ENCODE measurements around the gene ERCC8.
"Not testable (repeated sequence)": the region's sequence is repeated elsewhere in the genome, so short reads cannot be mapped to it uniquely, and the experiment has no call there.

The ERCC8 gene

DNA sequence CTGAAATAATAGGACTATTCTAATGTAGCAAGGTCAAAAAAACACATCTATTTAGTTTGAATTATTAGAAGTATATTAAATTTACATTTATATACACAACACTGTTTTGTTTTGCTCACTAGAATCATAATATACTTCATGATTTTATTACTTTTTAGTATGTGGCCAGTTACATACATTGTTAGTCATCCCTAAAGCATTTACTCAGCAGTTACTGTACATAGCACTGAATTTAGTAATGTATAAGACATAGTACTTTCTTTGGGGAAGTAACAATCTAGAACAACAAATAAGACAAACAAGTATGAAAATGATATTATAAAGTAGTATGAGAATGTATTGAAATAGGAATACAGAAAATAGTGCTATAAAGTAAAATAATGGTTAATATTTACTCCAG, 28.2 kb downstream of the ERCC8 start:
- DNase-seq (ENCODE audit: low read depth, low spot score): no peak

DNA sequence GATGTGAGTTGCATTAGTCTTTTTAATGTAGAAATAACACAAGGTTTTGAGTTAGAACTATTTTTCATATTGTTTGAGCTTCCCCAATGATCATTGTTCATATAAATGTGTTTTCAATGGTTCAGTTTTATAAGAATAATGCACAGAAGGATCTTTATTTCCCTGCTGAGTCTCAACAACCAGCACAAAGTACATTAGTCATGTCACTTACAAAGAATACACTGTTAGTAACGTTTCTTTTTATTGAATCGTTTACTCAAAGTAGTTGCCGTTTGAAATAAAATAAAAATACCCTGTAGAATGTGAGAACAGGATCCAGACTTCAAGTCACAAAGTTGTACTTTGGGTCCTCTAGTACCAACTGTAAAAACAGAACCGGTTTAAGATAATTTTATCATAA, 41.5 kb downstream of the ERCC8 start:
- no peak for DNase-seq (ENCODE audit: low read depth, low spot score)

DNA sequence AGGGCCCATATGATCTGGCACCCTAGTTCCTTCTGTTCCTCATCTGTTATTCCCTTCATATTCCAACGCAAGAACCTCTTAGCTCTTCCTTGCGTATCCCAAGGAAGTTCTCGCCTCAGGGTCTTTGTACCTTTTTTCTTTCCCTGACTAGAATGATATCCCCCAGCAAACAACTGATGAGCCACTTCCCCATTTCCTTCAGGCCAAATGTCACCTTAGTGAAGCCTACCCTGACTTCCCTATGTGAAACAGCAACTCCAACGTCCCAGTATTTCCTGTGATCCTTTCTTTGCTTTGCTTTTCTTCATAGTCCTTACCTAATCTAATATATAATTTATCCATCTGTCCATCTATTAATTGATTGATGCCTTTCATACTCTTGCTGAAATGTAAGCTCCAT, 47.9 kb downstream of the ERCC8 start:
- DNase-seq (ENCODE audit: low read depth, low spot score): no peak

DNA sequence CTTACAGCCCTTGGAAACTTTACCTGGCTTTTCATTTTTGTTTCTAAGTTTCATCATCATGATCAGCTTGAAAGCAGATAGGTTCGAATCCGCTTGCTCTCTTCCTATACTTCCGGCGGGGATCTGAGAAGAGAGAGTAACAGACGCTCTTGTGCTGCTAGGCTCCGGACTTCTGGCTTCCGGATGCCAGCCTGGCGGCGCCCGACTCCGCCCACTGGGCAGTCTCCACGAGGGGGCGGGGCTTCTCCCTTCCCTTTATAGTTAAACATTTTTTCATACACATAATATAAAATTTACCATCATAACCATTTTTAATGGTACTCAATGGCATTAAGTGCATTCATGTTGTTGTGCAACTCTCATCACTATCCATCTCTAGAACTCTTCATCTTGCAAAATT, 51.3 kb downstream of the ERCC8 start:
- DNase-seq (ENCODE audit: low read depth, low spot score): no peak

DNA sequence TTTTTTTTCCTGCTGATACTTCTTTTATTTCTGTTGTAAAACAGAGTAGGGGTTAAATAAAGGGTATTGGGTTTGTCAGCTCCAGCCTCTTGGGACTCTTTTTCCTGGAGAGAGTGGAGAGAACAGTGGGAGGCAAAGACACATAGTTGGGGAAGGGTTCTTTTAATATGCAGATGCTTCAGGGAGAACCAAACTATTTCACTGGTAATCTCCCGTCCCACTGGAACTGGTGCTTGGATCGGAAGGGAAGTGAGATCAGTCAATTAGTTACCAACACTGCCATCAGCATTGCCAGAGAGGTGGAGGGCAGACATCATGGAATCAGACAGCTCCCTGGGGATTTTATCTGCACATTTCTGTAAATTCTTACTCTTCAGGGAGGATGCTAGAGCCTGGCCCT, 53.2 kb downstream of the ERCC8 start:
- DNase-seq (ENCODE audit: low read depth, low spot score): peak; percentile 9

DNA sequence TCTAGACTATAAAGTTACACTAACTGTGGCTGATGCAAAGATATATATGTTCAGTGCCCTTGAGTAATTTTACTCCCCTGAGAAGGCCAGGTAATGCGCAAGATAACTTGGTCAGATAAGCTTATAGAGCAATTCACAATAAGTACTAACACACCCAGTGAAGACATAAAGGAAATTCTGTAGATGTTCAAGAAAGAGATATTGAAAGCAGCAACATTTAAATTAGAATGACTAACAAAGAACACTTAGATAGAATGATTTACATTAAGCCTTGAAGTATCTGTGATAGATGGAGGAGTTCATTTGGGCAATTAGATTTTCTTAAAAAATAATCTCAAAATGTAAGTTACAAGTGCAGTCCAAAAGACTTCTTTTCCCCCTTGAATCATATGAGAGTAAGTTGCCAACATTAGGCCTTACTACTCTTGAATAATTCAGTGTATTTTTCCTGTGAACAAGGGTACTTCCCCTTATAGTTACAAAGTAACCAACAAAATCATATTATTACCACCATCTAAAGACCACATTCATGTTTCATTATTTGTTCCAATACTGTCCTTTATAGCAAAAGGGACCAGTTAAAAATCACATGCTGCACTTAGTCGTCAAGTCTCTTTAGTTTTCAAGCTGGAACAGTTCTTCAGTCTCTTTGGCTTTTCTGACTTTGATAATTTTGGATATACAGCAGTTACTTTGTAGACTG, 56.4 kb downstream of the ERCC8 start:
- DNase-seq (ENCODE audit: low read depth, low spot score): no peak

DNA sequence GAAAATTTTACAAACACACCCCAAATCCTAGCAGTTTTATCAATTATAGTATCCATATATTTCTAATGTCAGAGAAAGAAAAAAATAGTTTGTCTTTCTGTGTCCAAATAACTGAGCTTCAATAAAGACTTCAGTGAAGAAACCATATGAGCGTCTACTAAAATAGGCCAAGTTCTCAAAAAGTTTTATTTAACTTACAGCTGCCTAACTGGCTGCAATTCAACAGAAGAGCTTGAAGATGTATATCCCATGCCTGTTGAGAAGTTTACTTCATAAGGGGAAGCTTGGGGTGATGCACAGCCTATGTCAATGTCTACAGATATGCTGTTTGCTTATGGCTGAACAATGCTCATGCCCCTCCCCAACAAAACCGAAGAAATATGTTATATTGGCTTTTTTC, 57.1 kb downstream of the ERCC8 start:
- DNase-seq (ENCODE audit: low read depth, low spot score): no peak

DNA sequence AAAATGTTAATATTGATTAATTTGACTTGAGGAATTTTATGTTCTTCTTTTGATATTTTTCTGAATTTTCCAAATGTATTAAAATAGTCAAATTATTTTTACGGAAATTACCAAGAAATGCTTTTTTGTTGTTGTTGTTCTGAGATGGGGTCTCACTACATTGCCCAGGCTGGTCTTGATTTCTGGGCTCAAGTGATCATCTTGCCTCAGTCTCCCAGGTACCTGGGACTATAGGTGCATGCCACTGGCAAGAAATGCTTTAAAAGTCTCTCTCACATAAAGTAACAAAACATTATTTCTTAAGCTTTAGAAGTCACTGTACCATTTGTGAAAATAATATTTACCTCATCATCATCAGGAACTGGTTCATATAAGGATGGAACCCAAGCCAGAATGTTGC, 57.8 kb downstream of the ERCC8 start:
- DNase-seq (ENCODE audit: low read depth, low spot score): no peak

DNA sequence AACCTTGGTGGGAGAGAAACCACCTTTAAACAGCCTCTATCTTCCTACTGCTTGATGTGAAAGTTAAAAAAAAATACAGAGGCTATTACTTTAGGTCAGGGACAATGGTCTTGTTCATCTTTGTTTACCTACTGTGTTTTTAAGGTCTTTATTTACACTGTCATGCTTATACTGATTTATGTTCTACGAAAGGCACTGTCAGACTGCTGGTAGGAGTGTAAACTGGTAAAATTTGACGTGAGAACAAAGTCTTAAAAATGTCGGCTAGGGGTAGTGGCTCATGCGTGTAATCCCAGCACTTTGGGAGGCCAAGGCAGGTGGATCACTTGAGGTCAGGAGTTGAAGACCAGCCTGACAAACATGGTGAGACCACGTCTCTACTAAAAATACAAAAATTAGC, 58.7 kb downstream of the ERCC8 start:
- no peak for DNase-seq (ENCODE audit: low read depth, low spot score)

DNA sequence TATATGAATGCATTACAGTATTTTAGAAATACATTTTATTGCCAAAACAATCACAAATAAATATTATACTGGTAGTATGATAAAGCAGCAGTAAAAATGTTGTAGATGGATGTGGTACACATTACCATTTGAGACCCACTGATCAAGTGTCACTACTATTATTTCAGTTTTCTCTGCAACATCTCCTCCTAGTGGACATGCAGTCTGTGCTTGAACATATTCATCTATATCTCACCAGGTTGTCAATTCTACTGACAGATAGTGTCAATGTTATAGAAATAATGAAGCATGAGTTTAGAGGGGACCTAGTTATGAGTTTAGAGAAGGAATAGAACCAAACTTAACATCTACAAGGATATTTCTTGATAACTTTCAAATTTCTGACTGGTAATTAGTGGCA, 61.6 kb downstream of the ERCC8 start:
- DNase-seq (ENCODE audit: low read depth, low spot score): no peak

DNA sequence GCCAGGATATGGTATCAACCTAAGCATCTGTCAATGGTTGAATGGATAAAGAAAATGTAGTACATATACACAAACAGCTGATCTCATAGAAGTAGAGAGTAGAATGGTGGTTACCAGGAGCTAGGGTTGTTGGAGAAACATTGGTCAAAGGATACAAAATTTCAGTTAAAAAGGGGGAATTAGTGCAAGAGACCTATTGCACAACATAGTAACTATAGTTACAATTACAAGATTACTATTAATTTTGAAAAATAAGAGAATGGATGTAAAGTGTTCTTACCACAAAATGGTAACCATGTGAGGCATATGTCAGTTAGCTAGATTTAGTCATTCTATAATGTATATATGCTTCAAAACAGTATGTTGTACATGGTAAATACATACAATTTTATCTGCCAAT, 72.0 kb downstream of the ERCC8 start:
- DNase-seq (ENCODE audit: low read depth, low spot score): no peak

DNA sequence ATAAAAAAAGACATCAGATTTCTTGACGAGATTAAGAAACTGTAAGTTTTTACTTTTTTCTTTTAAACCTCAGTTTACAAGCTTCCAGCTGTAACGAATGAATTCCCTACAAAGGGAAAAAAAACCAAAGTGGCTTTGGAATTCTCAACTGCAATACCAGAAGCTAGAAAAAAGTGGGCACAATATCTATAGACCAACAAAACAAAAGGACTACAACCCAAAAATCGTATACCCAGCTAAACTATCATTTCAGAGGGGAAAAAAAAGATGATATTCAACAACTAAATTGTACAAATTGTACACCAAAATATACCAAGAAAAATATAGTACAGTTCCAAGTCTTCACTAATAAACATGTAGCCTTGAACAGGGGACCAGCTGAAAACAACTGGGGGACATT, 74.0 kb downstream of the ERCC8 start:
- DNase-seq (ENCODE audit: low read depth, low spot score): no peak

DNA sequence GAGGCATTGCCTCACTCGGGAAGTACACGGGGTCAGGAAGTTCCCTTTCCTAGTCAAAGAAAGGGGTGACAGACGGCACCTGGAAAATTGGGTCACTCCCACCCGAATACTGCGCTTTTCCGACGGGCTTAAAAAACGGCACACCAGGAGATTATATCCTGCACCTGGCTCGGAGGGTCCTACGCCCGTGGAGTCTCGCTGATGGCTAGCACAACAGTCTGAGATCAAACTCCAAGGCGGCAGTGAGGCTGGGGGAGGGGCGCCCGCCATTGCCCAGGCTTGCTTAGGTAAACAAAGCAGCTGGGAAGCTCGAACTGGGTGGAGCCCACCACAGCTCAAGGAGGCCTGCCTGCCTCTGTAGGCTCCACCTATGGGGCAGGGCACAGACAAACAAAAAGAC, 84.3 kb downstream of the ERCC8 start:
- not testable (repeated sequence) for DNase-seq (ENCODE audit: low read depth, low spot score)

DNA sequence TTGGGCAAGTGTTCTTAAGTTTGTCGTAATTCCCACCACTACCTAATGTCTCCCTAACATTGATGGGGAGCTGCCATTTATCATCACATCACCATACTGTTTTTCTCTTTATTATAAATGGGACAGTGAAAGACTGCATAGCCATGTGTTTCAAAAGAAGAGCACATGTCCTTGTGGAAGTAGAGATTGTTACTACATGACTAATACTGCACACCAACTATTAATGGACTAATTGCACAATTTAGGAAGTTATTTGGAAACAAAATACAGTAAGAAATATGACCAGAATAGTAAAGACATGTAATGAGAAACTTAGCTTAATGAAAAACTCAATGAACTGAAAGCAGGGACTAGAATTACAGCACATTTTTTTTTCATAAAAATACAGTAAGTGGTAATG, 88.8 kb downstream of the ERCC8 start:
- DNase-seq (ENCODE audit: low read depth, low spot score): no peak

DNA sequence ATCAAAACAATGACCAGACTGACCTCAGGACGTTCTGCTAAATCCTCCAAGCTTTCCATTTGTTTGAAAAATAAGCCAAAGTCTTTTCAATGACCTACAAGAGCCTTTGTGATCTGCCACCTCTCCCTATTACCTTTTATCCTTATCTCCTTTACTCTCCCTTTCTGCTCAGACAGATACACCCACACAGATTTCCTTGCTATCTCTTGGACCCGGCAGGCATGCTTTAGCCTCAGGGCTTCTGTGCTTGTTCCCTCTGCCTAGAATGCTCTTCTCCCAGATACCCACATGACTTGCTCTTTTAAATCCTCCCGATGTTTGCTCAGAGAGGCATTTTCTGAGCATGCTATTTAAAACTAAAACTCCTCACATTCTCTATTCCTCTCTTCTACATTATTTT, 91.9 kb downstream of the ERCC8 start:
- peak; percentile 79 for DNase-seq (ENCODE audit: low read depth, low spot score)

DNA sequence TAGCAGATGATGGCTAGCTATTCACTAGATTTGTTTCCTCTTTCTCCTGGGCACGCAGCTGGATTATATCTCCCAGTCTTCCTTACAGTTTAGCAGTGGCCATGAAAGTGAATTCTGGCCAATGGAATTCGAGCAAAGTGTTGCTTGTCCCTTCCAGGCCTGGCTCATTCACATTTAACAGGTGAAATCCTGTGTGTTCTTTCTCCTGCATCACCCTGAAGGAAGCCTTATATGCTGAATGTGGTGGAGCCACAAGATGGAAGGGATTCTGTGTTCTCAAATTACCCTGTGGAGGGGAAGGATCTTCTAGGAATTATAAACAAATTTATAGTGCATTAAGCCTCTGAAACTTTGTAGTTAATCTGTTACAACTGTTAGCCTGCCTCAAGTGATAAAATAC, 92.6 kb downstream of the ERCC8 start:
- DNase-seq (ENCODE audit: low read depth, low spot score): no peak

DNA sequence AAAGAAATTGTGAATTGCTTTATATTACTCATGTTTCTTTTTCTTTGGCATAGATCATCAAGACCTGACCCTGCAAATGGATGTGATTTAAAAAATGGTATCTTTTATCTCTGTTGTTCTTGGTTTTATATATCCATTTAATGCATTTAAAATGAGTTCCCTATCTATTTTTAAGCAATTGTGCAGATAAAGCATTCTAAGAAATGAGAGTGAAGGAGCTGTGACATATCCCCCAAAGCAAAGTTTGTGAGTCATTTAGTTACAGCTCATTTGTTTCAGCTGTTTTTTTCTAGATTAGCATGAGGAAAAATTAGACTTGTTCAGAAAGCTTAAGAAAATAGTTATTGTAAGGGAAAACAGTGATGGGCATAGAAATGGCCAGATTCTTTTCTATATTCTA, 93.2 kb downstream of the ERCC8 start:
- no peak for DNase-seq (ENCODE audit: low read depth, low spot score)

DNA sequence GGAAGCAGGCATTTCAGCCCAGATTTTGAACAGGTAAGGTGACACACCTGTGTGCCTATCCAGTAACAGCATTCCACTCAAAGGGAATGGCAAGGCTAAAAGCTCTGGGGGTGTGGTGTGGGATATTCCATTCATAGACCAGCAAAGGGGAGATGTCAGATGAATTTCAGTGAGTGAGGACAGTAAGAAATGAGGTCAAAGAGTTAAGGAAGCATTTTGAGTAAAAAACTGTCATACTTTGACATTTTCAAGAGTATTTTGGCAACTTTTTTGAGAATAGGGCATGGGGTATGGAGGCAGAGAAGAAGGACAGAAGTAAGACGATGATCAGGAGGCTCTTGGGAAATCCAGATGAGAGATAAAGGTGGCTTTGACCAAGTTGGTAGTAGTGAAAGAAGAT, 98.6 kb downstream of the ERCC8 start:
- DNase-seq (ENCODE audit: low read depth, low spot score): no peak

DNA sequence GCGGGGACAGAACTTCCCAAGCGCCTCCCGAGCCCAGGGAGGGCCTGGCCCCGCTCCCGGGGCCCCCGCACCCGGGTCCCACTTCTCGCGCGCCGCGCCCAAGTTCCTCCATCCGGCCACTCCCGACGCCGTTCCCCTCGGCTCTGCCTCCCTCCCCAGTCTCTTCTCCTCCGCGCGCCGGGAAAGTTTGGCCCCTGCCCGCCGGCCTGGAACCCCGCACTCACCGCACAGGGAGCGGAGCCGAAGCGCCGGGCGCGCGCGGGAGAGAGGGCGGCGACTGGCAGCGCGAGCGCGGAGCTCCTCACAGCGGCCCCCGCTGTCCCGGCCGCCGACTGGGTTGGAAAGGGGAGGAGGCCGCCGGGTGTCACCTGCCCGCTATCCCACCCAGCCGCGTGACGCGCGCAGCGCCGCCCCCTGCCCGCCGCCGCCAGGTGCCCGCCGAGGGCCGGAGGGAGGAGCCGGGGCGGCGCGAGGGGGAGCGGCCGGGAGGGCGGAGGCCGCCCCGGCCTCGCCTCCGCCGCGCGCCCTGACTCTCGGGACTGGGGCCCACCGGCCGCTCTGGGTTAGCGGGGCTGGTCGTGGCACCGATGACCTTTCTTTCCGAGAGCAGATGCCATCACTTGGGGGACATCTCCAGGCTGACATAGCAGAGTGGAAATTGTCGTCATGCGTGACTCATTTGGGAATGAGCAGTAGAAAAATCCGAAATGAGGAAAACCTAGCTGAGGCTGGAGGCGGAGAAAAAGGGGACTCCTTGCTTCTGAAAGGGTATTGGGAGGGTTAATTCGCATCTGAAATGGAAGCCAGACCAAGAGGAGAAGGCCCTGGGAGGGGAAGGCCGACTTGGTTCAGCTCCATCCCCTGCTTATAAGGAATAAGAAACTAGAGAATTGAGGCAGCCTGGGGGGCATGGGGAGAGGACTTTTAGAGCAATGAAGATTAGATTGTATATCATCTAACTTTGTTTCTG, 100.6 kb downstream of the ERCC8 start, which contains the start of gene ELOVL7:
Gene ELOVL7, minus strand, starts transcription at position 334 of the 970 bp plus-strand sequence. CDS start 56,872 bp downstream, outside the sequence.
- peak; percentile 82 for DNase-seq (ENCODE audit: low read depth, low spot score)

DNA sequence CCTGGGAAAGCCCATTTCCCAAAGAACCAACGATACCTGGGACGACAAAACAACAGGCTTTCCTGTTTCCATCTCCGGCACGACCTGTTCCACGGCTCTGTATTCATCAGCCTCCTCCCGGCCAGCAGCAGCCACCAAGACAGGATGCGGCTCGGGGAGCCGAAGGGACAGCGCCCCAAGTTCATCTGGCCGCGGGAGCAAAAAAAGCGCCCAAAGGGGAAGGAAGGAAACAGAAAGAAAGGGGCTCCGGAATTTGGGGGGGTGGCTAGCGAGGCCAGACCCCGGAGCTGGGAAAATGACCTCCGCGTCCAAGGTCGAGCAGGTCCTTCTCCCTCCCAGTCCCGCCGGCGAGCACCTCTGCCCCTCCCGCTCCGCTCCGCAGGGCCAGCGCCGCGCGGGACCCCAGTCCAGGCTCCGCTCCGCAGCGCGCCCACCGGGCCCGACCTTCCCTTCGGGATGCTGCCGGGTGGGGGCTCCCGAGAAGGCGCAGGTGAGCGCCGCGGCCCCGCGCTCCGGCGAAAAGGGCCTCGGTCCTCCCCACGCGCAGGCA, 101.4 kb downstream of the ERCC8 start:
- peak; percentile 51 for DNase-seq (ENCODE audit: low read depth, low spot score)

DNA sequence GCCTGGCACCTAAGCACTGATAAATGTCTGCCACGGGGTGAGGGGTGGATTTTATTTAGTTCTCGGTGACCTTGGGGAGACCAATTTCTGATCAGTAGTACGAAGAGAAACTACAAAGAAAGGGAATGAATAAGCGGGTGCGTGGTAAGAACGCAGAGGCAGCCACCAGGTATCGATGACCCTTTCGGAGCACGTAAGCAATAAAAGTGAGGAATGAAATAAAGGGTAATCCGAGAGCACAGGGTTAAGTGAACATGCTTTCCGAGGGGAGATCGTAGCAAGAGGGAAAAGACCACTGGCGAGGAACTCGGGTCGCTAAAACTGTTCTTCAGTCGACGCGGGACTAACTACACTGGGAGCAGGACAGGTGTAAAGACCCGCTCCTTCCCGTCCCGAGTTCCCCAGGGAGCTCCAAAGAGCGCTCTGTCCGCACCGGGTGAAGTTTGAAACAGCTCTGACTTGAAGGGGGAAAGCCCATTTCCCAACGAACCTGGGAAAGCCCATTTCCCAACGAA, 101.9 kb downstream of the ERCC8 start:
- DNase-seq (ENCODE audit: low read depth, low spot score): peak; percentile 41

DNA sequence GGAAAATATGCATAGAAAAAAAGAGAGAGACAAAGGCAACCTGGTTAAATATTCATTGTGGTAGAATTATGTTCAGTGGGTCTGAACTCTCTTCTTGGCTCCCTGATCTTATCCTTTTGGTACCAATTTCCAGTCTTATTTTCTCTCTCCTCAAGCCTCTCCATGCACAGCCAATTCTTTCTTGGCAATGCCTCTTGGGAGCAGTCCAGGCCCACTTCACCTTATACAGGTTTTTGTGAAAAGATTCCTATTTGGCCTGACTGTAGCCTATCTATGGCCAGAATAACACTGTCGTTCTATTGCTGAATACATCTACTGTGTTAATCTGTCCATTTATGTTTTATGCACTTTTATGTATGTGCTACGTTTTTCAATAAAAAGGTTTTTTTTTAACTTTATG, 103.5 kb downstream of the ERCC8 start:
- no peak for DNase-seq (ENCODE audit: low read depth, low spot score)
